ENCODE data around the gene CSNK1G3. TPM values are rescaled to one million over a fixed set of nuclear protein-coding genes. Genes with fewer than 3 reads are reported as not detected.

The CSNK1G3 gene
- total and polyA plus RNA-seq, 3 donors from 2014 or later: 17.9 to 53.1 (median 32.1) TPM

- intact Hi-C loops (cut with DNase I; ENCODE audit: low total_unique reads): no loop called here
- H3K9me3 ChIP-seq: no peaks in the 10 kb centered on the region
- H3K4me1 ChIP-seq: peaks cover 14% of the 10 kb centered on the region
- 1% methylated on average over 20 to 47 of the region's 50 CpGs for WGBS, 2 donors
- TF ChIP-seq POLR2A (IDR thresholded peaks at IDR 0.05) (no peak), CTCF (IDR thresholded peaks at IDR 0.05) (no peak)
- H3K27ac ChIP-seq: peak overlapping the region; percentile 76 to 96
- H3K36me3 ChIP-seq (ENCODE audit: low read depth, missing control alignments): no peaks in the 10 kb centered on the region
- DNase-seq: peak; percentile 64
- H3K4me3 ChIP-seq: peak overlapping the region; percentile 76 to 95
- no peaks in the 10 kb centered on the region for H3K27me3 ChIP-seq
Observed at GRCh38 chr5:123512611-123513461, 859 bp downstream of the CSNK1G3 start.

GRCh38 chr5:123514615-123515355 lies 2.8 kb downstream of the CSNK1G3 start:
- Histone ChIP-seq H3K4me1 (peaks cover 14% of the 10 kb centered on the region), H3K27me3 (no peaks in the 10 kb centered on the region), H3K36me3 (ENCODE audit: low read depth, missing control alignments) (no peaks in the 10 kb centered on the region), H3K4me3 (no peak overlapping the region), H3K9me3 (no peaks in the 10 kb centered on the region), H3K27ac (no peak overlapping the region)
- no peak for DNase-seq
- intact Hi-C loops (cut with DNase I; ENCODE audit: low total_unique reads): no loop called here
- no peak for TF ChIP-seq POLR2A (IDR thresholded peaks at IDR 0.05)
- no peak for TF ChIP-seq CTCF (IDR thresholded peaks at IDR 0.05)
- WGBS, 2 donors: 82% methylated on average over 5 of the region's 5 CpGs

- H3K9me3 ChIP-seq: no peaks in the 10 kb centered on the region
- no peak overlapping the region for H3K4me3 ChIP-seq
- intact Hi-C loops (cut with DNase I; ENCODE audit: low total_unique reads): no loop called here
- H3K4me1 ChIP-seq: peaks cover 14% of the 10 kb centered on the region
- no peaks in the 10 kb centered on the region for H3K27me3 ChIP-seq
- no peaks in the 10 kb centered on the region for H3K36me3 ChIP-seq (ENCODE audit: low read depth, missing control alignments)
- H3K27ac ChIP-seq: no peak overlapping the region
- no peak for TF ChIP-seq CTCF (IDR thresholded peaks at IDR 0.05)
- TF ChIP-seq POLR2A (IDR thresholded peaks at IDR 0.05): no peak
- 83% methylated on average over 3 of the region's 3 CpGs for WGBS, 2 donors
- DNase-seq: no peak
Observed at GRCh38 chr5:123515904-123516303, 3.9 kb downstream of the CSNK1G3 start.

GRCh38 chr5:123517476-123517875 lies 5.5 kb downstream of the CSNK1G3 start:
- H3K9me3 ChIP-seq: no peaks in the 10 kb centered on the region
- 75 to 86% methylated on average over 3 of the region's 3 CpGs for WGBS, 2 donors
- H3K4me1 ChIP-seq: peaks cover 19% of the 10 kb centered on the region
- no peak for TF ChIP-seq POLR2A (IDR thresholded peaks at IDR 0.05)
- TF ChIP-seq CTCF (IDR thresholded peaks at IDR 0.05): no peak
- no peak overlapping the region for H3K4me3 ChIP-seq
- no peak overlapping the region for H3K27ac ChIP-seq
- no peak for DNase-seq
- intact Hi-C loops (cut with DNase I; ENCODE audit: low total_unique reads): no loop called here
- no peaks in the 10 kb centered on the region for H3K27me3 ChIP-seq
- H3K36me3 ChIP-seq (ENCODE audit: low read depth, missing control alignments): no peaks in the 10 kb centered on the region

Measured in testis (tissue), 3 donors.